Measurements from ENCODE around the gene LMNTD2.
A peak's percentile ranks its signal among the peaks of the same experiment; 100 is the strongest.

The LMNTD2 gene

GRCh38 chr11:544817-545166, 15.7 kb downstream of the LMNTD2 start:
- Mint-ChIP-seq H3K4me1 (ENCODE audit: low read depth) (no peaks in the 10 kb centered on the region), H3K9me3 (no peaks in the 10 kb centered on the region)

DNA sequence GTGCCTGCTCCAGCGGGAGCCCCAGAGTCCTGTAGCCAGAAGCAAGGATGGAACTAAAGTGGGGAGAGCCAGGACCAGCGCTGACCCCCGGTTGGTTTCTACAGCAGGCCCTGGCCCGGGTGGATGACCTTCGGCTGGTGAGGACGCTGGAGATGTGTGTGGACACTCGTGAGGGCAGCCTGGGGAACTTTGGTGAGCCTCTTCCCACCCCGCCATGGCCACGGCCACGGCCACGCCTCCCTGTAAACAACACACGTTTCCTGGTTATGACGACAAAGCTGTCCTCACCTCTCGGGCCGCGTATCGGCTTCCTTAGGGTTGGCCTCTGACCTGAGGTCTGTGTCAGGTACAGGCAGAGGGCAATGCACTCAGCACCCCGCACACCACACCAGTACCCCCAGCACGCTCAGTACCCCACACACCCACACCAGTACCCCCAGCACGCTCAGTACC, 19.1 kb downstream of the LMNTD2 start:
- Mint-ChIP-seq H3K27ac (no peak overlapping the region), H3K9me3 (no peaks in the 10 kb centered on the region), H3K4me1 (ENCODE audit: low read depth) (peaks cover 3% of the 10 kb centered on the region), H3K36me3 (ENCODE audit: low read depth) (no peaks in the 10 kb centered on the region), H3K27me3 (ENCODE audit: low read depth) (no peaks in the 10 kb centered on the region), H3K4me3 (no peak overlapping the region)
- no peak for DNase-seq (ENCODE audit: low spot score)

More at GRCh38 chr11:544817-545166, 15.7 kb downstream of the LMNTD2 start:
- Mint-ChIP-seq H3K27me3 (ENCODE audit: low read depth) (no peaks in the 10 kb centered on the region), H3K27ac (no peak overlapping the region), H3K4me3 (no peak overlapping the region), H3K36me3 (ENCODE audit: low read depth) (no peaks in the 10 kb centered on the region)
- DNase-seq (ENCODE audit: low spot score), result no peak

- H3K4me1 Mint-ChIP-seq (ENCODE audit: low read depth), result peaks cover 6% of the 10 kb centered on the region
- no peak for DNase-seq (ENCODE audit: low spot score)
- H3K27me3 Mint-ChIP-seq (ENCODE audit: low read depth), result no peaks in the 10 kb centered on the region
- H3K9me3 Mint-ChIP-seq, result no peaks in the 10 kb centered on the region
- H3K4me3 Mint-ChIP-seq, result no peak overlapping the region
- no peak overlapping the region for H3K27ac Mint-ChIP-seq
- no peaks in the 10 kb centered on the region for H3K36me3 Mint-ChIP-seq (ENCODE audit: low read depth)
These were observed 19.7 kb downstream of the LMNTD2 start for GRCh38 chr11:540583-541432.

DNA sequence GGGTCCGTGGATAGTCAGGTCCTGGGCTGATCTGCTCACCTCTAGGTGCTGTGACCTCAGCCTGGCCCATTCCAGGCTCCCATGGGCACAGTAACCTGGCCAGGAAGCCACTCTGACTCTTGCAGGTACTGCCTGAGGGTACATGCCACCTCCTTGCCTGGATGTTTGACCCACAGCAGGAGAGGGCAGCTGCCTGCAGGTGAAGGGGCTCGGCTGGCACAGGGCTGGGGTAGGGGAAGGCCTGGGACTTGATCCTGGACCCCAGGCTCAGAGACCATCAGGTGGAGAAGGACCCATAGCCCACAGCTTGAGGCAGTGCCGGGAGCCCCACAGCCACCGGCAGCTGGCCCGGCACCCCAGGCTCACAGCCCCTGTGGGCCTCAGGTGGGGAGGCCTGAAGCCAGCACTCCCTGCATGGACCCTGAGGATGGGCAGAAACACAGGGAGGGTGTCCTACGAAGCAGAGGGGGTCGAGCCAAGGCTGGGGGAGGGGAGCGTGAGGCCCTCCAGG, 20.5 kb downstream of the LMNTD2 start:
- no peaks in the 10 kb centered on the region for H3K9me3 Mint-ChIP-seq
- no peak overlapping the region for H3K27ac Mint-ChIP-seq
- H3K36me3 Mint-ChIP-seq (ENCODE audit: low read depth), result no peaks in the 10 kb centered on the region
- H3K4me1 Mint-ChIP-seq (ENCODE audit: low read depth), result peaks cover 6% of the 10 kb centered on the region
- no peaks in the 10 kb centered on the region for H3K27me3 Mint-ChIP-seq (ENCODE audit: low read depth)
- no peak overlapping the region for H3K4me3 Mint-ChIP-seq
- DNase-seq (ENCODE audit: low spot score), result no peak

DNA sequence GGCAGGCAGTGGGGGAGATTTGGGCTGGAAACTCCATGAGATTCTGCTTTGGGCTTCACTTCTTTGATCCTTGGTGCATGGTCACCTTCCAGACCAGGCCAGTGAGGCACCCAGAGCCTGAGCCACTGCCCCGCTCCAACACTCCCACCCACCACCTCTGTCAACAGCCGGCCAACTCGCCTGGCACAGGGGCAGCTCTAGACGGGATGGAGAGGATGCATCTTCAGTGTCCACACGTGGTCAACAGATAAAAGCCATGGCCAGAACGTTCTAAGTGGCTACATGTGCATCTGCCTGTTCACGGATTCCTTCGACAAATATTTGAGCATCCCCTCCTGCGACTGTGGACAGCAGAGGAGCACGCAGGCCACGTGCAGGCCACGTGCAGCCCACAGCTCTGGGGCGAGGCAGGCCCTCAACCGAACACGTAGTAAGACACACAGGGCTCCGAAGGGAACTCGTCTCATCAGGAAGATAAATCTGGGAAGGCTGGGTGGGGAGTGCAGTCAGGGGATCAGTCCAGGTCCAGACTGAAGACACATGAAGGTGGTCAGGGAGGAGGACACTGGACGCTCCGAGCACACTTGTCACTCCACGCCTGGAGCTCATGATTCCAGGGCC, 22.0 kb downstream of the LMNTD2 start:
- Mint-ChIP-seq H3K27ac (no peak overlapping the region), H3K4me1 (ENCODE audit: low read depth) (peaks cover 6% of the 10 kb centered on the region), H3K36me3 (ENCODE audit: low read depth) (no peaks in the 10 kb centered on the region), H3K4me3 (no peak overlapping the region), H3K27me3 (ENCODE audit: low read depth) (no peaks in the 10 kb centered on the region), H3K9me3 (no peaks in the 10 kb centered on the region)
- no peak for DNase-seq (ENCODE audit: low spot score)

GRCh38 chr11:537622-538430, 22.7 kb downstream of the LMNTD2 start:
- peak overlapping the region; percentile 51 for H3K4me3 Mint-ChIP-seq

DNA sequence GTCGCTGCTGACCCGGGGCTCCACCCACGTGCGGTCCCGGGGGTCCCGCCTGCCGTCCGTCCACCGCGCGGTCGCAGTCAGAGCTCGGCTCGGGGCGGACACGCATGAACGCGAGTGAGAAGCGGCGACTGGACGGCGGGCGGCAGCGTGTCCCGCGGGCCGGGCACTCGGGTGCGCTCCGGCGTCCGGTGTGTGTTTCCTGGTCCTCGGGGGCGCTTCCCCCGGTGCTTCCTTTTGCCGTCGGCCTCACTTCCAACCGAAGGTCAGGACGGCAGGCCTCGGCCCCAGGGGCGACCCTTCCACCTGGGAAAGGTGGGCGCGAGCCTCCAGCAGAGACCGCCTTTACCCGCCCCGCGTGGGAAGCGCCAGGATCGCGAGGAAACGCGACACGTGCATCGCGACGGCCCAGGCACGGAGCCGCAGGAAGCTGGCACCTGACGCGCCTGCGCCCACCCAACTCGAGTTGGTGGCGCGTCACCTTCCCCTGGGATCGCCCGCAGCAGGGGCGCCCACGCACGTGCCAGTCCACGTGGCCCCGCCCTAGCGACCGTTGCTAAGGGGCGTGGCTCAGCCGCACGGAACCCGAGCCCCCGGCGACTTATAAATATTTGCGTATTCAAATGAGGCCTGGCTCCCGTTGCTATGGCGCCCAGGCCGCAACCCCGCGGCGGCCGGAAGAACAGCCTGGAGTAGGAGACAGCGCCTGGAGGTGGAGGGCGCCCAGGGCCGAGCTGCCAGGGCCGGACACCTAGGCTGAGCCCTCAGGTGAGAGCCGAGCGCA, 23.5 kb downstream of the LMNTD2 start, which contains the start of gene LRRC56:
Gene LRRC56, plus strand, starts transcription at position 687 of the 781 bp plus-strand sequence. CDS start 3,158 bp downstream, outside the sequence.
- Mint-ChIP-seq H3K9me3 (no peaks in the 10 kb centered on the region), H3K27me3 (ENCODE audit: low read depth) (no peaks in the 10 kb centered on the region), H3K27ac (peak within 1 kb of the TSS; percentile 92), H3K36me3 (ENCODE audit: low read depth) (peaks cover 3% of the 10 kb centered on the region), H3K4me1 (ENCODE audit: low read depth) (peaks cover 6% of the 10 kb centered on the region), H3K4me3 (peak within 1 kb of the TSS; percentile 87)
- DNase-seq (ENCODE audit: low spot score), result peak; percentile 88

More at GRCh38 chr11:537622-538430, 22.7 kb downstream of the LMNTD2 start:
- no peaks in the 10 kb centered on the region for H3K27me3 Mint-ChIP-seq (ENCODE audit: low read depth)
- no peak overlapping the region for H3K27ac Mint-ChIP-seq
- no peak for DNase-seq (ENCODE audit: low spot score)
- H3K36me3 Mint-ChIP-seq (ENCODE audit: low read depth), result no peaks in the 10 kb centered on the region
- peaks cover 6% of the 10 kb centered on the region for H3K4me1 Mint-ChIP-seq (ENCODE audit: low read depth)
- H3K9me3 Mint-ChIP-seq, result no peaks in the 10 kb centered on the region

GRCh38 chr11:535519-536454, 24.8 kb downstream of the LMNTD2 start, which contains the start of gene HRAS:
HRAS (minus strand) TSS chr11:535576.
- peak; percentile 97 for DNase-seq (ENCODE audit: low spot score)
- H3K27ac Mint-ChIP-seq, result peak within 1 kb of the TSS; percentile 92
- peaks cover 6% of the 10 kb centered on the region for H3K4me1 Mint-ChIP-seq (ENCODE audit: low read depth)
- H3K27me3 Mint-ChIP-seq (ENCODE audit: low read depth), result no peaks in the 10 kb centered on the region
- H3K9me3 Mint-ChIP-seq, result no peaks in the 10 kb centered on the region
- peak within 1 kb of the TSS; percentile 87 for H3K4me3 Mint-ChIP-seq
- peaks cover 7% of the 10 kb centered on the region for H3K36me3 Mint-ChIP-seq (ENCODE audit: low read depth)

DNA sequence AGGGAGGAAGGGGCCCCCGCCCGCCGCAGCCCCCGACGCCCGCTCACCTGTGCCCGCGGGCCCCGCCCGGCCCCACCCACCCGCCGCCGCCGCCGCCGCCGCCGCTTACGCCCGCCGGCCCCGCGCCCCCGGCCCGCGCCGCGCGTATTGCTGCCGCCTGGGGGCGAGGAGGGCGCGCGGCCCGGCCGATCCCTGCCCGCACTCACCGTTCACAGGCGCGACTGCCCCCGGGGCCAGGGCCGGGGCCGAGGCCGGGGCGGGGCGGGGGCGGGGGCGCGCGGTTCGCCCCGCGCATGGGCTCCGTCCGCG, 25.4 kb downstream of the LMNTD2 start:
- Mint-ChIP-seq H3K36me3 (ENCODE audit: low read depth) (peaks cover 7% of the 10 kb centered on the region), H3K4me1 (ENCODE audit: low read depth) (peaks cover 6% of the 10 kb centered on the region), H3K27ac (no peak overlapping the region), H3K9me3 (no peaks in the 10 kb centered on the region), H3K4me3 (no peak overlapping the region), H3K27me3 (ENCODE audit: low read depth) (no peaks in the 10 kb centered on the region)
- DNase-seq (ENCODE audit: low spot score), result no peak

DNA sequence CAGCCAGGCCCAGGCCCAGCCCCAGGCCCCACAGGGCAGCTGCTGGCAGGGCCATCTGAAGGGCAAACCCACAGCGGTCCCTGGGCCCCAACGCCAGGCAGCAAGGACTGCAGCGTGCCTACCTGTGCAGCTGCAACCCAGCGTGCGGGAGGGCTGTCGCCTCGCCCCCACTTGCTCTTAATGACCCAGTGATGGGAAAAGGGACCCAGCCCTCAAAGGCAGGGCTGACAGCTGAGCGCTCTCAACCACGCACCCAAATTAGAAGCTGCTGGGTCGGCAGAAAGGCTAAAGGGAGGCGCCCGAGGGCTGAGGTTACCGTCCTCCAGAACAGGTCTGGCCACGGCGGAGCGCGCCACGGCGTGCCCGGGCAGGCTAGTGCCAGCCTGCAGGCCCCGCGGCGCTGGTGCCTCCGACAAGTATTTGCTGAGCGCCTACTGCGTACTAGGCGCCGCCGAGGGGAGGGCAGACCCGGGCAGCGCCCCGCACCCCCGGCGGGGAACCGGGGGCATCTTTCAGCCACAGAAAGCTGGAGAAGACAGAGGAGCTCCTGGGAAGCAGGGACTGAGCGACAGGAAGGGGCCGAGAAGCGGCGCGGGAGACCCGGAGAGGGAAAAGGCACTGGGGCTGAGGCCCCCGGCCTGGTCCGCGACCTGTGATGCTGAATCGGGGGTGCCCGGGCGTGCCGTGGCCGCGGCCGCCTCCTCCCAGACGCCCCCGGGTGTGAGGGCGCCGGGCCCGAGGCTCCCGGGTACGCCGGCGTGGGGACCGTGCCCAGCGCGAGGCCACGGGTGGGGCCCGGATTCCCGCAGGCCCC, 25.9 kb downstream of the LMNTD2 start:
- Mint-ChIP-seq H3K36me3 (ENCODE audit: low read depth) (peaks cover 7% of the 10 kb centered on the region), H3K9me3 (no peaks in the 10 kb centered on the region), H3K4me1 (ENCODE audit: low read depth) (peaks cover 6% of the 10 kb centered on the region), H3K27ac (no peak overlapping the region), H3K4me3 (peak overlapping the region; percentile 71), H3K27me3 (ENCODE audit: low read depth) (no peaks in the 10 kb centered on the region)
- DNase-seq (ENCODE audit: low spot score), result no peak

GRCh38 chr11:533586-534395, 26.7 kb downstream of the LMNTD2 start:
- DNase-seq (ENCODE audit: low spot score), result no peak
- Mint-ChIP-seq H3K9me3 (no peaks in the 10 kb centered on the region), H3K4me3 (peak overlapping the region; percentile 71), H3K36me3 (ENCODE audit: low read depth) (peaks cover 7% of the 10 kb centered on the region), H3K27me3 (ENCODE audit: low read depth) (no peaks in the 10 kb centered on the region), H3K4me1 (ENCODE audit: low read depth) (peaks cover 6% of the 10 kb centered on the region), H3K27ac (no peak overlapping the region)

All from T-helper 2 cell treated with Interferon-gamma antibody and Interleukin-4, amounts not matched to agents 5 μg/mL and 100 μg/mL, for 36 hours (primary cell).